Measurements from ENCODE around the gene SIRT1. TPM values are rescaled to one million over a fixed set of nuclear protein-coding genes. Genes with fewer than 3 reads are reported as not detected.

Gene SIRT1
- total and polyA plus RNA-seq, 3 donors from 2014 or later: 50.1 to 55.5 (median 50.9) TPM

DNA sequence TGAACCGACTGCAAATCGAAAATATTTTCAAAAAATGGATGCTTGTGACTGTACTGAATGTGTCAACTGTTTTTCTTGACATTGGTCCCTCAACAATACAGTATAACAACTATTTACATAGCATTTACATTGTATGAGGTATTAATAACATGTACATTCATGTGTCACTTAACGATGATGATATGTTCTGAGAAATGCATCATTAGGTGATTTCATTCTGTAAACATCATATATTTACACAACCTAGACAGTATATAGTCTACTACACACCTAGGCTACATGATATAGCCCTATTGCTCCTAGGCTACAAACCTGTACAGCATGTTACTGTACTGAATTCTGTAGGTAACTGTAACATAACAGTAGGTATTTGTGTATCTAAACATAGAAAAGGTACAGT lies 39.7 kb downstream of the SIRT1 start:
- Histone ChIP-seq H3K4me1 (no peaks in the 10 kb centered on the region), H3K27me3 (no peaks in the 10 kb centered on the region), H3K36me3 (ENCODE audit: low read depth, missing control alignments) (no peaks in the 10 kb centered on the region), H3K27ac (no peak overlapping the region), H3K9me3 (no peaks in the 10 kb centered on the region), H3K4me3 (no peak overlapping the region)
- no peak for DNase-seq
- 93 to 96% methylated on average over 3 of the region's 3 CpGs for WGBS, 2 donors
- intact Hi-C loops (cut with DNase I; ENCODE audit: low total_unique reads): no loop called here
- TF ChIP-seq, protein P1, sequence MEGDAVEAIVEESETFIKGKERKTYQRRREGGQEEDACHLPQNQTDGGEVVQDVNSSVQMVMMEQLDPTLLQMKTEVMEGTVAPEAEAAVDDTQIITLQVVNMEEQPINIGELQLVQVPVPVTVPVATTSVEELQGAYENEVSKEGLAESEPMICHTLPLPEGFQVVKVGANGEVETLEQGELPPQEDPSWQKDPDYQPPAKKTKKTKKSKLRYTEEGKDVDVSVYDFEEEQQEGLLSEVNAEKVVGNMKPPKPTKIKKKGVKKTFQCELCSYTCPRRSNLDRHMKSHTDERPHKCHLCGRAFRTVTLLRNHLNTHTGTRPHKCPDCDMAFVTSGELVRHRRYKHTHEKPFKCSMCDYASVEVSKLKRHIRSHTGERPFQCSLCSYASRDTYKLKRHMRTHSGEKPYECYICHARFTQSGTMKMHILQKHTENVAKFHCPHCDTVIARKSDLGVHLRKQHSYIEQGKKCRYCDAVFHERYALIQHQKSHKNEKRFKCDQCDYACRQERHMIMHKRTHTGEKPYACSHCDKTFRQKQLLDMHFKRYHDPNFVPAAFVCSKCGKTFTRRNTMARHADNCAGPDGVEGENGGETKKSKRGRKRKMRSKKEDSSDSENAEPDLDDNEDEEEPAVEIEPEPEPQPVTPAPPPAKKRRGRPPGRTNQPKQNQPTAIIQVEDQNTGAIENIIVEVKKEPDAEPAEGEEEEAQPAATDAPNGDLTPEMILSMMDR (IDR thresholded peaks at IDR 0.05): no peak
- TF ChIP-seq POLR2A (IDR thresholded peaks at IDR 0.05): no peak

DNA sequence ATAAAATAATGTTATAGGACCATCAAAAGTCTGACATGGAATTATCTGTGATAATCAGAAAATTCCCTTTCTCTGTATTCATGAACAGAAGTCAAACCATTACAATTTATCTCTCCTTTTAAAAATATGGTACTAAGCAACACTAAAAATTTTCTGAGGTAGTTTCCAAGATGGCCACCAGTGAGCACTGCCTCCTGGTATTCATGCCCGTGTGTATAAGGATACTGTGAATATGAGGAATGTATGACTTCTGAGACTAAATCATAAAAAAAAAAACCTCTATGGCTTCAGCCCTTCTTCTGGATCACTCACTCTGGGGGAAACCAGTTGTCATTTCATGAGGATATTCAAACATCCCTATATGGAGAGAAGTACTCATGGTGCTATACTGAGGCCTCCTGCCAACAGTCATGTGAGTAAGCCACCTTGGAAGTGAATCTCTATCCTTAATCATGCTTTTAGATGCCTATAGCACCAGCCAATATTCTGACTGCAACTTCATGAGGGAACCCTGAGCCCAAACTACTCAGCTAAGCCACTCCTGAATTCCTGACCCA lies 41.1 kb downstream of the SIRT1 start:
- no peaks in the 10 kb centered on the region for H3K36me3 ChIP-seq (ENCODE audit: low read depth, missing control alignments)
- H3K27me3 ChIP-seq: no peaks in the 10 kb centered on the region
- no peak overlapping the region for H3K27ac ChIP-seq
- intact Hi-C loops (cut with DNase I; ENCODE audit: low total_unique reads): no loop called here
- DNase-seq: no peak
- no peak for TF ChIP-seq POLR2A (IDR thresholded peaks at IDR 0.05)
- TF ChIP-seq, protein P1 (IDR thresholded peaks at IDR 0.05): no peak
- no peaks in the 10 kb centered on the region for H3K9me3 ChIP-seq
- no peak overlapping the region for H3K4me3 ChIP-seq
- H3K4me1 ChIP-seq: no peaks in the 10 kb centered on the region
- 84 to 100% methylated on average over 1 of the region's 1 CpG for WGBS, 2 donors

DNA sequence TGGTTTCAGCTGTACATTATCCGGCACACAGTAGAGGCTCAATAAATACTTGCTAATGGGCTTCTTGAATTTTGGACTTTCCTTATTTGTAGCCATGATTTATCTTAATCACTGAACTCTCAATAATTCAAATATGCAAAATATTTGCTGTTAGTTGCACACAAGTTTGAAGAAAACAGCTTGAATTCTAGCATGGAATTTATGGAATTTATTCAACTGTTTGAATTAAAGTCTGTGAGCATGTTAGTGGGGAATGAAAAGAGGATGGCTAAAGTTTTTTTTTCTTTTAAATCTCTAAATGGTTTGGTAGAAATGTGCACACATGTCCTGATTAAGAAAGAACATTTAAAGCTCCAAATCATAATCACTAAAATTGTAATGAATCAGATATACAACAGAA lies 42.5 kb downstream of the SIRT1 start:
- H3K36me3 ChIP-seq (ENCODE audit: low read depth, missing control alignments): no peaks in the 10 kb centered on the region
- H3K4me3 ChIP-seq: no peak overlapping the region
- no peak overlapping the region for H3K27ac ChIP-seq
- intact Hi-C loops (cut with DNase I; ENCODE audit: low total_unique reads): no loop called here
- no peak for DNase-seq
- TF ChIP-seq, protein P1 (IDR thresholded peaks at IDR 0.05): no peak
- TF ChIP-seq POLR2A (IDR thresholded peaks at IDR 0.05): no peak
- 92 to 100% methylated on average over 1 of the region's 1 CpG for WGBS, 2 donors
- no peaks in the 10 kb centered on the region for H3K4me1 ChIP-seq
- H3K27me3 ChIP-seq: no peaks in the 10 kb centered on the region
- H3K9me3 ChIP-seq: no peaks in the 10 kb centered on the region

DNA sequence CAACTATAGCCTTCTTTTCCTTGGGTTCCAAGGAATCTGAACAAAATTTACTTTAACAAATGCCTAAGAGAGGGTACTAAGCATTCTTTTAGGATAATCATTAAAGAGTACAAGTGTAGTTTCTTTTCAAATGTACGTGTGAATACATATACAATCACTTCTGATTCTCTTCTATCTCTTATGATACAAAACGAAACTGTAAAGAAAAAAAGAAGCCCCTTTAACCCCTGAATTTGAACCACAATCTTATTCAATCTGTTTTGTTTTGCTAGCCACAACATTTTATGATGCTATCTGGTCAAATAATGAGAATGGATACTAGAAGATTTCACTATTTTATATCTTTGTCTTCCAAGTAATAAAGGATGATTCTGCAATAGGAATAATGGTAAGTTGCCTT lies 48.7 kb downstream of the SIRT1 start:
- H3K4me3 ChIP-seq: no peak overlapping the region

More for the DNA sequence above, 48.7 kb downstream of the SIRT1 start:
- Histone ChIP-seq H3K27ac (no peak overlapping the region), H3K27me3 (no peaks in the 10 kb centered on the region), H3K9me3 (no peaks in the 10 kb centered on the region), H3K4me1 (peaks cover 8% of the 10 kb centered on the region), H3K36me3 (ENCODE audit: low read depth, missing control alignments) (no peaks in the 10 kb centered on the region)
- 67 to 75% methylated on average over 2 of the region's 2 CpGs for WGBS, 2 donors
- DNase-seq: no peak
- intact Hi-C loops (cut with DNase I; ENCODE audit: low total_unique reads): no loop called here
- TF ChIP-seq, protein P1 (IDR thresholded peaks at IDR 0.05): no peak
- no peak for TF ChIP-seq POLR2A (IDR thresholded peaks at IDR 0.05)

All from testis (tissue), 3 donors.